Adrenal gland (tissue), 5 donors: ENCODE data around the gene TMEM135.

Experiments used
- POLR2A ChIP-seq, 2 donors: fragments of 450-650 bp; IDR thresholded peaks; one replicate each; pipeline ENCODE4 v1.6.1; 2017; ENCODE audit warnings: antibody characterized with exemption in 2 of 2, mild to moderate bottlenecking in 2 of 2, moderate library complexity in 1 of 2
- TF ChIP-seq, protein P1 (sequence below), 6 experiments: fragments of 450-650 bp in 4 of 6; fragments of 200-600 bp in 2 of 6; sonication (generic) in 1 of 6; IDR thresholded peaks; 1 replicate in 5 of 6; 2 replicates in 1 of 6; pipeline versions ENCODE4 v1.5.1 to v1.8.0; 2016 to 2021; ENCODE audit warnings: antibody characterized with exemption in 6 of 6, mild to moderate bottlenecking in 2 of 6, moderate library complexity in 1 of 6
- donor health status: DM: no; HTN: no; CAD: no.

- TF ChIP-seq, protein P1, sequence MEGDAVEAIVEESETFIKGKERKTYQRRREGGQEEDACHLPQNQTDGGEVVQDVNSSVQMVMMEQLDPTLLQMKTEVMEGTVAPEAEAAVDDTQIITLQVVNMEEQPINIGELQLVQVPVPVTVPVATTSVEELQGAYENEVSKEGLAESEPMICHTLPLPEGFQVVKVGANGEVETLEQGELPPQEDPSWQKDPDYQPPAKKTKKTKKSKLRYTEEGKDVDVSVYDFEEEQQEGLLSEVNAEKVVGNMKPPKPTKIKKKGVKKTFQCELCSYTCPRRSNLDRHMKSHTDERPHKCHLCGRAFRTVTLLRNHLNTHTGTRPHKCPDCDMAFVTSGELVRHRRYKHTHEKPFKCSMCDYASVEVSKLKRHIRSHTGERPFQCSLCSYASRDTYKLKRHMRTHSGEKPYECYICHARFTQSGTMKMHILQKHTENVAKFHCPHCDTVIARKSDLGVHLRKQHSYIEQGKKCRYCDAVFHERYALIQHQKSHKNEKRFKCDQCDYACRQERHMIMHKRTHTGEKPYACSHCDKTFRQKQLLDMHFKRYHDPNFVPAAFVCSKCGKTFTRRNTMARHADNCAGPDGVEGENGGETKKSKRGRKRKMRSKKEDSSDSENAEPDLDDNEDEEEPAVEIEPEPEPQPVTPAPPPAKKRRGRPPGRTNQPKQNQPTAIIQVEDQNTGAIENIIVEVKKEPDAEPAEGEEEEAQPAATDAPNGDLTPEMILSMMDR (IDR thresholded peaks at IDR 0.05) = no peak
- TF ChIP-seq POLR2A (IDR thresholded peaks at IDR 0.05) = no peak
Observed at GRCh38 chr11:87020764-87021365, 16.9 kb upstream of the TMEM135 start.
